ENCODE data around the gene DHRSX. TPM values are rescaled to one million over a fixed set of nuclear protein-coding genes. Genes with fewer than 3 reads are reported as not detected.

The DHRSX gene
- total RNA-seq, 1 donor from 2014 or later: 30.4 TPM

DNA sequence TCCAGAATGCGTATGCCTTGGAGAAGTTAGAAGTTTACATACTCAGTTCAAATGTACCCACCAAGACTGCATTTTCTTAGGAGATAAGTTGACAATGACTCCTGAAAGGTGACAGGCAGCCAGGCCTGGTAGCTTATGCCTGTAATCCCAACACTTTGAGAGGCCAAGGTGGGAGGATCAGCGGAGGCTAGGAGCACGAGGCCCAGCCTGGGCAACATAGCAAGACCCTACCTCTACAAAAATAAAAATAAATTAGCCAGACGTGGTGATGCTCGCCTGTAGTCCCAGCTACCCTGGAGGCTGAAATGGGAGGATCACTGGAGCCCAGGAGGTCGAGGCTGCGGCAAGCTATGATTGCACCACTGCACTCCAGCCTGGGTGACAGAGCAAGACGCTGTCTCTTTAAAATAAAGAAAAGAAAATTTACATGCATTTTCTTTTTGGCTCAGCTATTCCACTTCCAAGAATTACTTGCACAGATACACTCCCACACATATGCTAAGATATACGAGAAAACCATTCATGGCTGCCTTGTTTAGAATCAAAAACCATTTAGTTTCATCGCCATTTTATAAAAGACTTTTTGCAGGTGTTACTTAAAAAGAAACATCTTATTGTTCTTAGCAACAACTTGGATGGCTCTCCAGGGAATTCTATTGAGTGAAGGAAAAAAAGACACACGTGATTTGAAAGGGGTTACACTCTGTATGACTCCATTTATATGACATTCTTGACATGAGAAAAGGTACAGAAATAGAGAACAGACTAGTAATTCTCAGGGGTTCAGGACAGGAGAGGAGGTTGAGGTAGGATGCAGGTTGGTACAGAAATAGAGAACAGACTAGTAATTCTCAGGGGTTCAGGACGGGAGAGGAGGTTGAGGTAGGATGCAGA is 66.3 kb downstream of the DHRSX start:
- H3K4me1 Mint-ChIP-seq (ENCODE audit: low read depth, unreplicated experiment): no peaks in the 10 kb centered on the region
- no peak overlapping the region for H3K4me2 ChIP-seq (ENCODE audit: low read length)
- peaks cover 17% of the 10 kb centered on the region for H3K36me3 Mint-ChIP-seq (ENCODE audit: low read depth, unreplicated experiment)
- no peak overlapping the region for H3K27ac ChIP-seq (ENCODE audit: low read depth, low read length)
- peaks cover 3% of the 10 kb centered on the region for H3K9me3 Mint-ChIP-seq (ENCODE audit: unreplicated experiment)
- FAIRE-seq (no peak), DNase-seq (ENCODE audit: low read depth) (no peak)
- H3K27me3 ChIP-seq (ENCODE audit: insufficient read depth, low read length): no peaks in the 10 kb centered on the region
- no peaks in the 10 kb centered on the region for H4K20me1 ChIP-seq (ENCODE audit: insufficient read depth, low read length)
- no peak overlapping the region for H2AFZ ChIP-seq (ENCODE audit: low read depth, low read length)
- no peaks in the 10 kb centered on the region for H3K36me3 ChIP-seq (ENCODE audit: insufficient read depth, low read length)
- no peak overlapping the region for H3K4me3 ChIP-seq (ENCODE audit: insufficient read depth, low read depth, low read length)
- no peaks in the 10 kb centered on the region for H3K4me1 ChIP-seq (ENCODE audit: insufficient read depth, low read length)
- no peak for TF ChIP-seq CTCF (IDR thresholded peaks at IDR 0.05; ENCODE audit: insufficient read depth, low read depth, low read length)
- no peaks in the 10 kb centered on the region for H3K79me2 ChIP-seq (ENCODE audit: insufficient read depth, low read length)
- no peaks in the 10 kb centered on the region for H3K27me3 Mint-ChIP-seq (ENCODE audit: low read depth, unreplicated experiment)
- H3K4me3 Mint-ChIP-seq (ENCODE audit: unreplicated experiment): no peak overlapping the region
- H3K27ac Mint-ChIP-seq (ENCODE audit: unreplicated experiment): peak overlapping the region; percentile 56
- peaks cover under 1% of the 10 kb centered on the region for H3K9me3 ChIP-seq (ENCODE audit: insufficient read depth, low read depth, low read length)
- H3K9ac ChIP-seq (ENCODE audit: low read length): no peak overlapping the region

- Histone ChIP-seq H3K27me3 (ENCODE audit: insufficient read depth, low read length) (no peaks in the 10 kb centered on the region), H4K20me1 (ENCODE audit: insufficient read depth, low read length) (peaks cover 2% of the 10 kb centered on the region), H3K79me2 (ENCODE audit: insufficient read depth, low read length) (no peaks in the 10 kb centered on the region), H3K4me1 (ENCODE audit: insufficient read depth, low read length) (no peaks in the 10 kb centered on the region), H3K9ac (ENCODE audit: low read length) (no peak overlapping the region), H3K36me3 (ENCODE audit: insufficient read depth, low read length) (no peaks in the 10 kb centered on the region), H3K27ac (ENCODE audit: low read depth, low read length) (no peak overlapping the region), H3K9me3 (ENCODE audit: insufficient read depth, low read depth, low read length) (no peaks in the 10 kb centered on the region), H3K4me2 (ENCODE audit: low read length) (no peak overlapping the region), H3K4me3 (ENCODE audit: insufficient read depth, low read depth, low read length) (no peak overlapping the region), H2AFZ (ENCODE audit: low read depth, low read length) (no peak overlapping the region)
- peaks cover 15% of the 10 kb centered on the region for H3K36me3 Mint-ChIP-seq (ENCODE audit: low read depth, unreplicated experiment)
- no peak overlapping the region for H3K27ac Mint-ChIP-seq (ENCODE audit: unreplicated experiment)
- no peak overlapping the region for H3K4me3 Mint-ChIP-seq (ENCODE audit: unreplicated experiment)
- no peaks in the 10 kb centered on the region for H3K4me1 Mint-ChIP-seq (ENCODE audit: low read depth, unreplicated experiment)
- H3K27me3 Mint-ChIP-seq (ENCODE audit: low read depth, unreplicated experiment): no peaks in the 10 kb centered on the region
- DNase-seq (ENCODE audit: low read depth) (no peak), FAIRE-seq (no peak)
- H3K9me3 Mint-ChIP-seq (ENCODE audit: unreplicated experiment): peaks cover 5% of the 10 kb centered on the region
- TF ChIP-seq EZH2 (IDR thresholded peaks at IDR 0.05; ENCODE audit: insufficient read depth, low read length) (no peak), CTCF (IDR thresholded peaks at IDR 0.05; ENCODE audit: insufficient read depth, low read depth, low read length) (no peak)
Observed at GRCh38 chrX:2432298-2432863, 68.4 kb downstream of the DHRSX start.
